HG03097 (cell line): ENCODE data around the gene NEDD9.

Experiments used
- ATAC-seq: cut with Tn5 transposase; IDR thresholded peaks from one replicate; pipeline ENCODE4 v1.9.1; 2021; ENCODE audit not compliant: unreplicated experiment, low FRiP score

Gene NEDD9

GRCh38 chr6:11235062-11235461, 2.6 kb upstream of the NEDD9 start:
- ATAC-seq = no peak

GRCh38 chr6:11233673-11234573, 1.5 kb upstream of the NEDD9 start:
- ATAC-seq = no peak

GRCh38 chr6:11232770-11233626, 530 bp upstream of the NEDD9 start:
- ATAC-seq = peak; percentile 11

- no peak for ATAC-seq
These were observed 790 bp downstream of the NEDD9 start for GRCh38 chr6:11231564-11232192.

- no peak for ATAC-seq
These were observed 1.4 kb downstream of the NEDD9 start for GRCh38 chr6:11231108-11231463.

GRCh38 chr6:11230158-11231107, 2.0 kb downstream of the NEDD9 start:
- no peak for ATAC-seq

- no peak for ATAC-seq
These were observed 2.8 kb downstream of the NEDD9 start for GRCh38 chr6:11229655-11230046.

- no peak for ATAC-seq
These were observed 3.4 kb downstream of the NEDD9 start for GRCh38 chr6:11228935-11229654.

GRCh38 chr6:11227698-11228097, 4.8 kb downstream of the NEDD9 start:
- ATAC-seq = no peak

- no peak for ATAC-seq
These were observed 6.5 kb downstream of the NEDD9 start for GRCh38 chr6:11226005-11226404.

- no peak for ATAC-seq
These were observed 7.5 kb downstream of the NEDD9 start for GRCh38 chr6:11224966-11225463.

- peak; percentile 67 for ATAC-seq
These were observed 8.1 kb downstream of the NEDD9 start for GRCh38 chr6:11224252-11224965.

- no peak for ATAC-seq
These were observed 9.1 kb downstream of the NEDD9 start for GRCh38 chr6:11223286-11223864.

- ATAC-seq = no peak
These were observed 9.8 kb downstream of the NEDD9 start for GRCh38 chr6:11222385-11223277.

GRCh38 chr6:11221623-11222384, 10.7 kb downstream of the NEDD9 start:
- ATAC-seq = no peak

- no peak for ATAC-seq
These were observed 13.1 kb downstream of the NEDD9 start for GRCh38 chr6:11219400-11219834.
